SH-SY5Y (cell line): Measurements from ENCODE around the gene LRRC10B.

Experiments used
- GATA2 ChIP-seq: IDR thresholded peaks from 2 replicates; pipeline ENCODE4 v1.6.1; 2011; ENCODE audit warnings: mild to moderate bottlenecking, low read depth, low read length
- GATA3 ChIP-seq: IDR thresholded peaks from 2 replicates; pipeline ENCODE4 v1.6.1; 2011; ENCODE audit warnings: low read depth, mild to moderate bottlenecking, low read length, moderate library complexity

The LRRC10B gene

GRCh38 chr11:61481806-61482205 lies 26.7 kb upstream of the LRRC10B start:
- TF ChIP-seq GATA2 (no peak), GATA3 (no peak)

- TF ChIP-seq GATA2 (no peak), GATA3 (no peak)
Observed at GRCh38 chr11:61482513-61482912, 26.0 kb upstream of the LRRC10B start.

- TF ChIP-seq GATA3 (no peak), GATA2 (no peak)
Observed at GRCh38 chr11:61484541-61484940, 24.0 kb upstream of the LRRC10B start.

- TF ChIP-seq GATA2 (no peak), GATA3 (no peak)
Observed at GRCh38 chr11:61485080-61485479, 23.5 kb upstream of the LRRC10B start.

GRCh38 chr11:61486011-61486620 lies 22.4 kb upstream of the LRRC10B start:
- no peak for TF ChIP-seq GATA3
- TF ChIP-seq GATA2, result no peak

GRCh38 chr11:61486779-61487178 lies 21.8 kb upstream of the LRRC10B start:
- TF ChIP-seq GATA2, result no peak
- TF ChIP-seq GATA3, result no peak

GRCh38 chr11:61487342-61488025 lies 21.1 kb upstream of the LRRC10B start:
- TF ChIP-seq GATA3 (no peak), GATA2 (no peak)

GRCh38 chr11:61488651-61489291 lies 19.8 kb upstream of the LRRC10B start:
- TF ChIP-seq GATA3 (no peak), GATA2 (no peak)

- TF ChIP-seq GATA3 (no peak), GATA2 (no peak)
Observed at GRCh38 chr11:61489833-61490721, 18.5 kb upstream of the LRRC10B start.

- no peak for TF ChIP-seq GATA2
- TF ChIP-seq GATA3, result no peak
Observed at GRCh38 chr11:61491736-61492395, 16.7 kb upstream of the LRRC10B start.

- TF ChIP-seq GATA2 (no peak), GATA3 (no peak)
Observed at GRCh38 chr11:61494381-61494961, 14.1 kb upstream of the LRRC10B start.

- no peak for TF ChIP-seq GATA3
- no peak for TF ChIP-seq GATA2
Observed at GRCh38 chr11:61495801-61496601, 12.5 kb upstream of the LRRC10B start.
